ENCODE data around the gene REXO4.
"Not testable (repeated sequence)": the region's sequence is repeated elsewhere in the genome, so short reads cannot be mapped to it uniquely, and the experiment has no call there.

REXO4 gene

GRCh38 chr9:133400292-133400691 lies 17.5 kb downstream of the REXO4 start:
- no peak for DNase-seq (ENCODE audit: low read depth in 2 of 2)
- no peak for TF ChIP-seq CTCF (IDR thresholded peaks at IDR 0.05; ENCODE audit: low read depth, low read length)
- H3K4me3 ChIP-seq (replicated peaks in 1 of 2; ENCODE audit: low read depth in 2 of 2, low read length in 2 of 2), result no peak overlapping the region

DNA sequence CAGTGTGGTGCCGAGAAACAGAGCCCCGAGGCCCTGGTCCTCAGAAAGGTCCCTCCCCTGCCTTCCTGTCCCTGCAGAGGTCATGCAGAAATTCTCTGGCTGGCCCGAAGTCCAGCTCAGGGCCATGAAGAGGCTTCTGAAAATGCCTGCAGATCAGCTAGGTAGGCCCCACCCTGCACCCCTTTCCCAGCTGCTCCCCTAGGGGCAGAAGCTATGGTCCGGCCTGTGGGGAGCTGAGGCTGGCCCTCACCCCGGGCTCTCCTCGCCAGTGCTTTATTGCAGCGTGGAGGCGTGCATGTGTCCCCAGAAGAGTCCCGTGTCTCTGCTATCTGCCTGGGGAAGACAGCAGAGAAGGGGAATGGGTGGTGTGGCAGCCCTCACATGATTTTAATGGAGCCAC lies 19.9 kb downstream of the REXO4 start:
- no peak for TF ChIP-seq CTCF (IDR thresholded peaks at IDR 0.05; ENCODE audit: low read depth, low read length)
- no peak for DNase-seq (ENCODE audit: low read depth in 2 of 2)
- no peak overlapping the region for H3K4me3 ChIP-seq (replicated peaks in 1 of 2; ENCODE audit: low read depth in 2 of 2, low read length in 2 of 2)

GRCh38 chr9:133397370-133397769 lies 20.4 kb downstream of the REXO4 start:
- TF ChIP-seq CTCF (IDR thresholded peaks at IDR 0.05; ENCODE audit: low read depth, low read length), result no peak
- H3K4me3 ChIP-seq (replicated peaks in 1 of 2; ENCODE audit: low read depth in 2 of 2, low read length in 2 of 2), result no peak overlapping the region
- DNase-seq (ENCODE audit: low read depth in 2 of 2), result no peak

DNA sequence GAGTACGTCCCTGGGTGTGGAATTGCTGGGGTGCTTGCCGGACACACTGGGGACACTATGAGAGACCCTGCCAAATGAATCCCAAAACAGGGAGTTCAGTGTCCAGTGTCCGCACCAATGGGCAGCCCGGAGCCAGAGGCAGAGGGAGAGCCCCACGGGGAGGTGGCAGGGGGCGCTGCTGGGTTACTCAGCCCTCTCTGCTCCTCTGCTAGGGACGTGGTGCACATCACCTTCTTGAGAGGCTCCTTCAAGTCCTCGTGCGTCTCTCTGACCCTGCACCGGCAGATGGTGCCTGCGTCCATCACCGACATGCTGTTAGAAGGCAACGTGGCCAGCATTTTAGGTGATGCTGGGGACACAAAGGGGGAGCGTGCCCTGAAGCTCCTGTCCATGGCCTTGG lies 20.9 kb downstream of the REXO4 start:
- no peak overlapping the region for H3K4me3 ChIP-seq (replicated peaks in 1 of 2; ENCODE audit: low read depth in 2 of 2, low read length in 2 of 2)
- DNase-seq (ENCODE audit: low read depth in 2 of 2), result peak; percentile 15 to 32
- TF ChIP-seq CTCF (IDR thresholded peaks at IDR 0.05; ENCODE audit: low read depth, low read length), result peak; percentile 33

- no peak for TF ChIP-seq CTCF (IDR thresholded peaks at IDR 0.05; ENCODE audit: low read depth, low read length)
- H3K4me3 ChIP-seq (replicated peaks in 1 of 2; ENCODE audit: low read depth in 2 of 2, low read length in 2 of 2), result no peak overlapping the region
- DNase-seq (ENCODE audit: low read depth in 2 of 2), result no peak
These were observed 23.0 kb downstream of the REXO4 start for GRCh38 chr9:133394687-133395271.

GRCh38 chr9:133393399-133393798 lies 24.4 kb downstream of the REXO4 start:
- H3K4me3 ChIP-seq (replicated peaks in 1 of 2; ENCODE audit: low read depth in 2 of 2, low read length in 2 of 2), result no peak overlapping the region
- TF ChIP-seq CTCF (IDR thresholded peaks at IDR 0.05; ENCODE audit: low read depth, low read length), result no peak
- DNase-seq (ENCODE audit: low read depth in 2 of 2), result no peak

GRCh38 chr9:133392308-133392707 lies 25.5 kb downstream of the REXO4 start:
- DNase-seq (ENCODE audit: low read depth in 2 of 2); H3K4me3 ChIP-seq (replicated peaks in 1 of 2; ENCODE audit: low read depth in 2 of 2, low read length in 2 of 2): not testable (repeated sequence)

GRCh38 chr9:133391449-133391848 lies 26.4 kb downstream of the REXO4 start:
- not testable (repeated sequence) for DNase-seq (ENCODE audit: low read depth in 2 of 2)

More at GRCh38 chr9:133391449-133391848, 26.4 kb downstream of the REXO4 start:
- not testable (repeated sequence) for H3K4me3 ChIP-seq (replicated peaks in 1 of 2; ENCODE audit: low read depth in 2 of 2, low read length in 2 of 2)
